Tibial nerve (tissue), 4 donors: Measurements from ENCODE around the gene CNOT11.

Experiments used
- EP300 ChIP-seq, 2 donors: sonication (generic); formaldehyde crosslinking; IDR thresholded peaks; one replicate each; pipeline ENCODE4 v1.6.1; 2017; ENCODE audit warnings: antibody characterized with exemption in 2 of 2, mild to moderate bottlenecking in 1 of 2
- POLR2A ChIP-seq, 2 donors: fragments of 450-650 bp; IDR thresholded peaks; one replicate each; pipeline ENCODE4 v1.6.1; 2017; ENCODE audit warnings: antibody characterized with exemption in 2 of 2, mild to moderate bottlenecking in 2 of 2, moderate library complexity in 2 of 2
- TF ChIP-seq, protein P1 (sequence below), 5 experiments: fragments of 200-600 bp in 3 of 5; fragments of 450-650 bp in 2 of 5; sonication (generic) in 3 of 5; IDR thresholded peaks; one replicate each; pipeline ENCODE4 v1.5.1; 2016 to 2019; ENCODE audit warnings: antibody characterized with exemption in 5 of 5, mild to moderate bottlenecking in 3 of 5, moderate library complexity in 2 of 5

DNA sequence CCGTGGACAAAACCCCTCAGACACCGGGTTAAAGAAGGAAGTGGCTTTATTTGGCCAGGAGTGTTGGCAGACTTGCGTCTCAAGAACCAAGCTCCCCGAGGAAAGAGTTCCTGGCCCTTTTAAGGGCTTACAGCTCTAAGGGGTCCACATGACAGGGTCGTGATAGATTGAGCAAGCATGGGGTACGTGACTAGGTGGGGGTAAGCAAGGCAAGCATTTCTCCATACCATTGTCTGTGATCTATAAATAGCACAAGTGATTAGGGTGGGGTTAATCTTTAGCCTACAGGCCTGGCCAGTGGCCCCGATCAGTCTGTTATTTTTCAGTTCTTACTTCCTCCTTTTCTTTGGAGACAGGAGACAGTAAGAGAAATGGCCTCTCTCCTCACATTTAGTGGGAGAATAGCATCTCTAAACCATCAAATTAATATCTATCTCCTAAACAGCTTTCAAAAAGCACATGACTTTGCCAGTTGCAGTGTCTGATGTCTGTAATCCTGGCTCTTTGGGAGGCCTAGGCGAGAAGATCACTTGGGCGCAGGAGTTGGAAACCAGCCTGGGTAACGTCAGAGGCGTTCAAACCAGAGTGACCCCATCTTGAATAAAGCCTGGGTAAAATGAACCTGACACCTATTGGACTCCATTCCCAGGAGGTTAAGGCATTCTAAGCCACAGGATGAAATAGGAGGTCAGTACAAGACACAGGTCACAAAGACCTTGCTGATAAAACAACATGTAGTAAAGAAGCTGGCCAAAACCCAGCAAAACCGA is 18.3 kb upstream of the CNOT11 start:
- TF ChIP-seq, protein P1, sequence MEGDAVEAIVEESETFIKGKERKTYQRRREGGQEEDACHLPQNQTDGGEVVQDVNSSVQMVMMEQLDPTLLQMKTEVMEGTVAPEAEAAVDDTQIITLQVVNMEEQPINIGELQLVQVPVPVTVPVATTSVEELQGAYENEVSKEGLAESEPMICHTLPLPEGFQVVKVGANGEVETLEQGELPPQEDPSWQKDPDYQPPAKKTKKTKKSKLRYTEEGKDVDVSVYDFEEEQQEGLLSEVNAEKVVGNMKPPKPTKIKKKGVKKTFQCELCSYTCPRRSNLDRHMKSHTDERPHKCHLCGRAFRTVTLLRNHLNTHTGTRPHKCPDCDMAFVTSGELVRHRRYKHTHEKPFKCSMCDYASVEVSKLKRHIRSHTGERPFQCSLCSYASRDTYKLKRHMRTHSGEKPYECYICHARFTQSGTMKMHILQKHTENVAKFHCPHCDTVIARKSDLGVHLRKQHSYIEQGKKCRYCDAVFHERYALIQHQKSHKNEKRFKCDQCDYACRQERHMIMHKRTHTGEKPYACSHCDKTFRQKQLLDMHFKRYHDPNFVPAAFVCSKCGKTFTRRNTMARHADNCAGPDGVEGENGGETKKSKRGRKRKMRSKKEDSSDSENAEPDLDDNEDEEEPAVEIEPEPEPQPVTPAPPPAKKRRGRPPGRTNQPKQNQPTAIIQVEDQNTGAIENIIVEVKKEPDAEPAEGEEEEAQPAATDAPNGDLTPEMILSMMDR (IDR thresholded peaks at IDR 0.05): no peak
- TF ChIP-seq POLR2A (IDR thresholded peaks at IDR 0.05) (no peak), EP300 (IDR thresholded peaks at IDR 0.05) (no peak)
